ENCODE data around the gene REEP3. TPM values are rescaled to one million over a fixed set of nuclear protein-coding genes. Genes with fewer than 3 reads are reported as not detected.
"Not testable (repeated sequence)": the region's sequence is repeated elsewhere in the genome, so short reads cannot be mapped to it uniquely, and the experiment has no call there.

REEP3 gene
- total and polyA plus RNA-seq, 7 experiments from 2014 or later, result 1.6 to 21.6 (median 8.1) TPM

GRCh38 chr10:63493004-63493403 lies 28.2 kb upstream of the REEP3 start:
- Mint-ChIP-seq H3K4me3 (no peak overlapping the region), H3K36me3 (peaks cover 0 to 11% (median 10%) of the 10 kb centered on the region in 5 donors), H3K27ac (no peak overlapping the region), H3K27me3 (no peaks in the 10 kb centered on the region), H3K9me3 (peaks cover 0 to 2% (median 0%) of the 10 kb centered on the region in 11 donors), H3K4me1 (peaks cover 5 to 36% (median 28%) of the 10 kb centered on the region in 7 donors)
- no peaks in the 10 kb centered on the region for H3K4me1 ChIP-seq (ENCODE audit: control insufficient read depth in 2 of 2, insufficient read depth in 2 of 2, low read length in 2 of 2)
- no peak overlapping the region for H3K27ac ChIP-seq (ENCODE audit: low read depth, low read length)
- ChIA-PET CTCF (no interaction called here), POLR2A (no interaction called here)
- no peaks in the 10 kb centered on the region for H3K27me3 ChIP-seq (ENCODE audit: control insufficient read depth in 2 of 2, insufficient read depth in 2 of 2, low read length in 2 of 2)
- intact Hi-C loops (cut with micrococcal nuclease), result no loop called here
- ATAC-seq, result no peak
- no peaks in the 10 kb centered on the region for H3K36me3 ChIP-seq (ENCODE audit: control insufficient read depth in 2 of 3, insufficient read depth in 3 of 3, low read length in 3 of 3)
- no peak for DNase-seq
- no peak overlapping the region for H3K4me3 ChIP-seq (ENCODE audit: low read length)
- H3K9me3 ChIP-seq (ENCODE audit: control insufficient read depth in 2 of 3, low read length in 3 of 3), result no peaks in the 10 kb centered on the region

DNA sequence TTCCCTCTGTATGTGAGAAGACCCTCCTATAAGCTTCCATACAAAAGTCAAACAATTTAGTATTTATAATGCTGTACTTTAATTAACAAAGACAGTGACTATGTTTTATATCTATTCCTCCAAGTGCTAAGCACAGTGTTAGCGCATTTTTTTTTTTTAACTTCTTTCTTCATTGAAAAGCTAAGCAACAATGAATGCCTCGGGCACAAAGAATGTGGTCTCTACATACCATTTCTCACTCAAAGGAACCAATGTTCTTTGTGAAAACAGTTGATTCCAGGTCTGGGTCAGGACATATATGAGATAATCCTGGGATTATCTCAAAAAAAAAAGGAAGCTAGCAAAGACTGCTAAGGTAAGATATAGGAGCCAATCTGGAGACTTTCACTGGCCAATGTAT lies 26.2 kb upstream of the REEP3 start:
- Mint-ChIP-seq H3K9me3 (peaks cover 0 to 2% (median 0%) of the 10 kb centered on the region in 11 donors), H3K36me3 (peaks cover 0 to 19% (median 14%) of the 10 kb centered on the region in 5 donors), H3K4me3 (no peak overlapping the region), H3K27ac (no peak overlapping the region), H3K4me1 (peaks cover 5 to 43% (median 35%) of the 10 kb centered on the region in 7 donors), H3K27me3 (no peaks in the 10 kb centered on the region)
- no peaks in the 10 kb centered on the region for H3K27me3 ChIP-seq (ENCODE audit: control insufficient read depth in 2 of 2, insufficient read depth in 2 of 2, low read length in 2 of 2)
- no peak overlapping the region for H3K4me3 ChIP-seq (ENCODE audit: low read length)
- H3K9me3 ChIP-seq (ENCODE audit: control insufficient read depth in 2 of 3, low read length in 3 of 3), result no peaks in the 10 kb centered on the region
- no peak for ATAC-seq
- no peaks in the 10 kb centered on the region for H3K4me1 ChIP-seq (ENCODE audit: control insufficient read depth in 2 of 2, insufficient read depth in 2 of 2, low read length in 2 of 2)
- H3K27ac ChIP-seq (ENCODE audit: low read depth, low read length), result no peak overlapping the region
- intact Hi-C loops (cut with micrococcal nuclease), result no loop called here
- POLR2A ChIA-PET, result interaction anchor here (0.6 kb wide), 1 partner anchor 29 kb away, joined by 4 read pairs; no protein-coding TSS in a partner anchor
- H3K36me3 ChIP-seq (ENCODE audit: control insufficient read depth in 2 of 3, insufficient read depth in 3 of 3, low read length in 3 of 3), result no peaks in the 10 kb centered on the region
- DNase-seq, result no peak
- CTCF ChIA-PET, result no interaction called here

DNA sequence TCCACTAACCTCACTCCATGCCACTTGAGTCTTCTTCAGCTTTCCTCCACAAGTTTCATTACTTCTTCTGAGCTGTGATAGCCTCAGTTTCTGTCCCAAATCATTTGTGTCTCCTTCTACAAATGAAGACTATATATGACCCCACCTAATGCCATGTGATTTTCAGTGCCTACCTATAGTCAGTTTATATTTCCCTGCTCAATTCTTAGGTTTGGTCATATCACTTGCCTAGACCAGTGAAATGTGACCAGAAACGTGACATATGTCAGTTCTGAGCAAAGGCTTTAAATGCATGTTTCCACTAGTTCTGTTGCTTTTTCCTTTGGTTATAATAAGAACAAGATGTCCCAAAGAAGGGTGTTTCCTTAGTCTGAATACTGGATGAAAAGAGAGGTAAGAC lies 24.6 kb upstream of the REEP3 start:
- H3K27me3 ChIP-seq (ENCODE audit: control insufficient read depth in 2 of 2, insufficient read depth in 2 of 2, low read length in 2 of 2), result no peaks in the 10 kb centered on the region
- no peak overlapping the region for H3K27ac ChIP-seq (ENCODE audit: low read depth, low read length)
- Mint-ChIP-seq H3K4me1 (peaks cover 5 to 39% (median 35%) of the 10 kb centered on the region in 7 donors), H3K27me3 (no peaks in the 10 kb centered on the region), H3K27ac (peak overlapping the region in 1 of 9 donors; percentile 3), H3K9me3 (peaks cover 0 to 4% (median 0%) of the 10 kb centered on the region in 11 donors), H3K36me3 (peaks cover 0 to 27% (median 19%) of the 10 kb centered on the region in 5 donors), H3K4me3 (no peak overlapping the region)
- POLR2A ChIA-PET, result no interaction called here
- no peak overlapping the region for H3K4me3 ChIP-seq (ENCODE audit: low read length)
- H3K36me3 ChIP-seq (ENCODE audit: control insufficient read depth in 2 of 3, insufficient read depth in 3 of 3, low read length in 3 of 3), result no peaks in the 10 kb centered on the region
- CTCF ChIA-PET, result no interaction called here
- ATAC-seq (no peak), DNase-seq (no peak)
- intact Hi-C loops (cut with micrococcal nuclease), result no loop called here
- no peaks in the 10 kb centered on the region for H3K4me1 ChIP-seq (ENCODE audit: control insufficient read depth in 2 of 2, insufficient read depth in 2 of 2, low read length in 2 of 2)
- H3K9me3 ChIP-seq (ENCODE audit: control insufficient read depth in 2 of 3, low read length in 3 of 3), result no peaks in the 10 kb centered on the region

- intact Hi-C loops (cut with micrococcal nuclease), result no loop called here
- ATAC-seq (no peak), DNase-seq (no peak)
- ChIA-PET CTCF (interaction anchor here (1.1 kb wide), 1 partner anchor 60 kb away, joined by 3 read pairs; no protein-coding TSS in a partner anchor), POLR2A (no interaction called here)
- Mint-ChIP-seq H3K27ac (no peak overlapping the region), H3K27me3 (no peaks in the 10 kb centered on the region), H3K4me3 (no peak overlapping the region), H3K36me3 (peaks cover 0 to 27% (median 18%) of the 10 kb centered on the region in 5 donors), H3K4me1 (peaks cover 5 to 39% (median 33%) of the 10 kb centered on the region in 7 donors), H3K9me3 (peaks cover 0 to 4% (median 0%) of the 10 kb centered on the region in 11 donors)
- Histone ChIP-seq H3K27me3 (ENCODE audit: control insufficient read depth in 2 of 2, insufficient read depth in 2 of 2, low read length in 2 of 2) (no peaks in the 10 kb centered on the region), H3K27ac (ENCODE audit: low read depth, low read length) (no peak overlapping the region), H3K4me3 (ENCODE audit: low read length) (no peak overlapping the region), H3K4me1 (ENCODE audit: control insufficient read depth in 2 of 2, insufficient read depth in 2 of 2, low read length in 2 of 2) (no peaks in the 10 kb centered on the region), H3K36me3 (ENCODE audit: control insufficient read depth in 2 of 3, insufficient read depth in 3 of 3, low read length in 3 of 3) (no peaks in the 10 kb centered on the region), H3K9me3 (ENCODE audit: control insufficient read depth in 2 of 3, low read length in 3 of 3) (no peaks in the 10 kb centered on the region)
These were observed 23.9 kb upstream of the REEP3 start for GRCh38 chr10:63497321-63497720.

DNA sequence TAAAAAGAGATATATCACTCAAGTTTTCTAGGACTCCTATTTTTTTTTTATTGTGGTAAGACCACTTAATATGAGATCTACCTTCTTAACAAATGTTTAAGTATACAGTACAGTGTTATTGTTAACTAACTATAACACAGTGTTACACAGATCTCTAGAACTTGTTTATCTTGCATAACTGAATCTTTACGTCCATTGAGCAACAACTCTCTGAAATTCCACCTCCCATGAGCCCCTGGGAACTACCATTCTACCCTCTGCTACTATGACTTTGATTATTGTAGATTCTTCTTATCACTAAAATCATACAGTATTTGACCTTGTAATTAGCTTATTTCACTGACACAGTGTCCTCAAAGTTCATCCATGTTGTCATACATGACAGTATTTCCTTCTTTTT lies 22.5 kb upstream of the REEP3 start:
- Histone ChIP-seq H3K4me1 (ENCODE audit: control insufficient read depth in 2 of 2, insufficient read depth in 2 of 2, low read length in 2 of 2) (no peaks in the 10 kb centered on the region), H3K4me3 (ENCODE audit: low read length) (no peak overlapping the region), H3K27ac (ENCODE audit: low read depth, low read length) (no peak overlapping the region), H3K9me3 (ENCODE audit: control insufficient read depth in 2 of 3, low read length in 3 of 3) (no peaks in the 10 kb centered on the region), H3K36me3 (ENCODE audit: control insufficient read depth in 2 of 3, insufficient read depth in 3 of 3, low read length in 3 of 3) (no peaks in the 10 kb centered on the region), H3K27me3 (ENCODE audit: control insufficient read depth in 2 of 2, insufficient read depth in 2 of 2, low read length in 2 of 2) (no peaks in the 10 kb centered on the region)
- CTCF ChIA-PET, result no interaction called here
- H3K36me3 Mint-ChIP-seq, result peaks cover 0 to 27% (median 18%) of the 10 kb centered on the region in 5 donors
- H3K27ac Mint-ChIP-seq, result no peak overlapping the region
- POLR2A ChIA-PET, result no interaction called here
- peaks cover 9 to 43% (median 29%) of the 10 kb centered on the region in 7 donors for H3K4me1 Mint-ChIP-seq
- H3K4me3 Mint-ChIP-seq, result no peak overlapping the region
- intact Hi-C loops (cut with micrococcal nuclease), result no loop called here
- no peak for DNase-seq
- H3K9me3 Mint-ChIP-seq, result peaks cover 0 to 4% (median 0%) of the 10 kb centered on the region in 11 donors
- ATAC-seq, result no peak
- no peaks in the 10 kb centered on the region for H3K27me3 Mint-ChIP-seq

- ATAC-seq; H3K9me3 ChIP-seq (ENCODE audit: control insufficient read depth in 2 of 3, low read length in 3 of 3); H3K27me3 ChIP-seq (ENCODE audit: control insufficient read depth in 2 of 2, insufficient read depth in 2 of 2, low read length in 2 of 2); H3K4me3 ChIP-seq (ENCODE audit: low read length); H3K27ac ChIP-seq (ENCODE audit: low read depth, low read length); H3K4me3 Mint-ChIP-seq; H3K9me3 Mint-ChIP-seq; H3K4me1 ChIP-seq (ENCODE audit: control insufficient read depth in 2 of 2, insufficient read depth in 2 of 2, low read length in 2 of 2); DNase-seq; H3K36me3 ChIP-seq (ENCODE audit: control insufficient read depth in 2 of 3, insufficient read depth in 3 of 3, low read length in 3 of 3); H3K27me3 Mint-ChIP-seq; CTCF ChIA-PET; POLR2A ChIA-PET: not testable (repeated sequence)
- Mint-ChIP-seq H3K36me3 (peaks cover 0 to 22% (median 17%) of the 10 kb centered on the region in 5 donors), H3K4me1 (peaks cover 14 to 49% (median 41%) of the 10 kb centered on the region in 7 donors), H3K27ac (peak overlapping the region in 1 of 9 donors; percentile 63)
- intact Hi-C loops (cut with micrococcal nuclease), result loop anchor here in 1 of 2 donors (2.0 kb wide), 1 partner anchor 16 kb away; no protein-coding TSS in a partner anchor
These were observed 20.6 kb upstream of the REEP3 start for GRCh38 chr10:63500551-63500950.

DNA sequence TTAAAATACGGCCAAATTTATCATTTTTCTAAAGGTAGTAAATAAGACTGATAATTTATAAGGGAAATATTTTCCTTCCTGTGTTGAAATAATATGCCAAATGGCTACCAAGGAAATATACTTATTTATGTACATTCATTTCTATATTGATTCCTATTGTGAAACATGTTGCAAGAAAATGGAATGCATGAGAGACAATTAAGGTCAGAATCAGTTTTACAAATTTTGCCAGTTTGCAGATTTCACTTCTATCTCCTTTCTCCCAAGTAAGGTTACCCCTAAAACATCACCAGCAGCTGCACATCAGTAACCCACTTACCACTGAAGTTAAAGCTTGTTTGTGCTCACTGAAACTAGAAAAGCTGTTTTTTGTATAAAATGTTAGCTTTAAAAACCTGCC lies 19.2 kb upstream of the REEP3 start:
- Histone ChIP-seq H3K27me3 (ENCODE audit: control insufficient read depth in 2 of 2, insufficient read depth in 2 of 2, low read length in 2 of 2) (no peaks in the 10 kb centered on the region), H3K9me3 (ENCODE audit: control insufficient read depth in 2 of 3, low read length in 3 of 3) (no peaks in the 10 kb centered on the region), H3K36me3 (ENCODE audit: control insufficient read depth in 2 of 3, insufficient read depth in 3 of 3, low read length in 3 of 3) (no peaks in the 10 kb centered on the region), H3K27ac (ENCODE audit: low read depth, low read length) (no peak overlapping the region), H3K4me3 (ENCODE audit: low read length) (no peak overlapping the region), H3K4me1 (ENCODE audit: control insufficient read depth in 2 of 2, insufficient read depth in 2 of 2, low read length in 2 of 2) (no peaks in the 10 kb centered on the region)
- DNase-seq, result no peak
- no peak overlapping the region for H3K27ac Mint-ChIP-seq
- H3K9me3 Mint-ChIP-seq, result peaks cover 0 to 2% (median 0%) of the 10 kb centered on the region in 11 donors
- ChIA-PET CTCF (no interaction called here), POLR2A (no interaction called here)
- H3K4me1 Mint-ChIP-seq, result peaks cover 9 to 56% (median 43%) of the 10 kb centered on the region in 7 donors
- no peaks in the 10 kb centered on the region for H3K27me3 Mint-ChIP-seq
- peaks cover 0 to 18% (median 9%) of the 10 kb centered on the region in 5 donors for H3K36me3 Mint-ChIP-seq
- no peak for ATAC-seq
- intact Hi-C loops (cut with micrococcal nuclease), result loop anchor here in 1 of 2 donors (2.0 kb wide), 1 partner anchor 15 kb away; no protein-coding TSS in a partner anchor
- no peak overlapping the region for H3K4me3 Mint-ChIP-seq
